Stimulated activated CD8-positive, alpha-beta memory T cell treated with anti-CD3 and anti-CD28 coated beads, Interleukin-7, amount 100 ng/mL, for 48 hours (primary cell): ENCODE measurements around the gene EEF1A2.

Source experiments
- DNase-seq, 2 donors: peaks; one replicate each; pipeline ENCODE4 v3.0.0-alpha.2; 2020; ENCODE audit warnings: low read depth in 1 of 2; ENCODE audit errors: extremely low read depth in 1 of 2

EEF1A2 gene

GRCh38 chr20:63537525-63538203 lies 38.8 kb upstream of the EEF1A2 start:
- DNase-seq, result peak; percentile 90 to 95

- no peak for DNase-seq
These were observed 38.2 kb upstream of the EEF1A2 start, which contains the start of gene PTK6 for GRCh38 chr20:63536997-63537524. PTK6 (minus strand) TSS chr20:63537376; CDS start chr20:63537314, 62 bp downstream.

GRCh38 chr20:63536241-63536977 lies 37.5 kb upstream of the EEF1A2 start:
- DNase-seq, result no peak

- no peak for DNase-seq
These were observed 36.2 kb upstream of the EEF1A2 start for GRCh38 chr20:63534831-63535651.

- no peak for DNase-seq
These were observed 35.5 kb upstream of the EEF1A2 start for GRCh38 chr20:63534427-63534830.

- no peak for DNase-seq
These were observed 35.0 kb upstream of the EEF1A2 start for GRCh38 chr20:63533871-63534393.

- no peak for DNase-seq
These were observed 34.5 kb upstream of the EEF1A2 start for GRCh38 chr20:63533388-63533787.

- no peak for DNase-seq
These were observed 33.6 kb upstream of the EEF1A2 start for GRCh38 chr20:63532449-63532971.

- DNase-seq, result no peak
These were observed 33.0 kb upstream of the EEF1A2 start for GRCh38 chr20:63531686-63532448.

- DNase-seq, result no peak
These were observed 31.9 kb upstream of the EEF1A2 start for GRCh38 chr20:63530788-63531160.

- DNase-seq, result no peak
These were observed 31.2 kb upstream of the EEF1A2 start for GRCh38 chr20:63529861-63530787.

GRCh38 chr20:63529180-63529860 lies 30.4 kb upstream of the EEF1A2 start:
- no peak for DNase-seq

- DNase-seq, result no peak
These were observed 28.3 kb upstream of the EEF1A2 start for GRCh38 chr20:63527184-63527583.

GRCh38 chr20:63525971-63526370 lies 27.1 kb upstream of the EEF1A2 start:
- no peak for DNase-seq

- no peak for DNase-seq
These were observed 26.3 kb upstream of the EEF1A2 start for GRCh38 chr20:63525185-63525584.

- no peak for DNase-seq
These were observed 24.2 kb upstream of the EEF1A2 start for GRCh38 chr20:63522981-63523611.

GRCh38 chr20:63522091-63522868 lies 23.4 kb upstream of the EEF1A2 start:
- DNase-seq, result no peak
